Esophagus squamous epithelium (tissue), 5 donors: Measurements from ENCODE around the gene TBX3. TPM values are rescaled to one million over a fixed set of nuclear protein-coding genes. Genes with fewer than 3 reads are reported as not detected.

Experiments
- DNase-seq: peaks from one replicate; lab custom pipeline; 2025; lab: John Stamatoyannopoulos, UW
- H3K27ac ChIP-seq, 4 donors: fragments of 200-600 bp; sonication (generic); one replicate each; pipeline ENCODE4 v1.5.1; 2016 to 2019; ENCODE audit warnings: mild to moderate bottlenecking in 1 of 4
- H3K27me3 ChIP-seq, 4 donors: fragments of 200-600 bp; sonication (generic); 1 replicate in 3 of 4; 2 replicates in 1 of 4; pipeline versions ENCODE4 v1.5.1 to v1.6.0; 2017 to 2021; ENCODE audit warnings: antibody characterized with exemption in 1 of 4
- H3K36me3 ChIP-seq, 3 donors: fragments of 200-600 bp; sonication (generic); one replicate each; pipeline ENCODE4 v1.5.1; 2016 to 2019
- H3K4me1 ChIP-seq, 3 donors: fragments of 200-600 bp; sonication (generic); one replicate each; pipeline ENCODE4 v1.5.1; 2017 to 2019
- H3K4me3 ChIP-seq, 4 donors: fragments of 200-600 bp; sonication (generic); 1 replicate in 3 of 4; 2 replicates in 1 of 4; pipeline ENCODE4 v1.5.1; 2016 to 2019; ENCODE audit warnings: mild to moderate bottlenecking in 2 of 4, moderate library complexity in 1 of 4
- H3K9me3 ChIP-seq, 3 donors: fragments of 200-600 bp; sonication (generic); one replicate each; pipeline ENCODE4 v1.5.1; 2016 to 2019
- CTCF ChIP-seq, 6 experiments: fragments of 450-650 bp in 4 of 6; fragments of 200-600 bp in 2 of 6; sonication (generic) in 2 of 6; IDR thresholded peaks; one replicate each; pipeline ENCODE4 v1.5.1; 2016 to 2019; ENCODE audit warnings: antibody characterized with exemption in 6 of 6, mild to moderate bottlenecking in 4 of 6, moderate library complexity in 4 of 6
- POLR2A ChIP-seq, 4 donors: fragments of 450-650 bp; IDR thresholded peaks; one replicate each; pipeline ENCODE4 v1.6.1; 2017; ENCODE audit warnings: antibody characterized with exemption in 4 of 4, mild to moderate bottlenecking in 4 of 4, moderate library complexity in 3 of 4
- WGBS, 2 donors: methylation state at CpG; one replicate each; pipeline ENCODE4 v1.1.5; 2018; 5-methylcytosine and 5-hydroxymethylcytosine counted together
- intact Hi-C: fragments of 100-400 bp; cut with DNase I; formaldehyde crosslinking; loops from one replicate; pipeline ENCODE4 v1.15.0; 2022
- total RNA-seq, 4 donors: library from RNA; depleted of rRNA; stranded (reverse); fragments of >200 nt; gene quantifications; one replicate each; pipeline ENCODE4 v1.1.0, GENCODE V29; 2016
- donor health status: DM: yes; HTN: yes; CAD: no.

TBX3 gene
- total RNA-seq, 4 donors from 2014 or later, result 2.0 to 2.5 (median 2.4) TPM

GRCh38 chr12:114683709-114684097, 272 bp downstream of the TBX3 start:
- no peak for TF ChIP-seq POLR2A (IDR thresholded peaks at IDR 0.05)
- TF ChIP-seq CTCF (IDR thresholded peaks at IDR 0.05), result no peak

GRCh38 chr12:114682785-114683708, 928 bp downstream of the TBX3 start:
- WGBS, 2 donors, result 1 to 5% methylated on average over 20 to 37 of the region's 56 CpGs
- H3K4me1 ChIP-seq, result peaks cover 4 to 52% (median 11%) of the 10 kb centered on the region in 3 donors
- no peak for TF ChIP-seq CTCF (IDR thresholded peaks at IDR 0.05)
- no peak for TF ChIP-seq POLR2A (IDR thresholded peaks at IDR 0.05)
- no peaks in the 10 kb centered on the region for H3K36me3 ChIP-seq
- peak overlapping the region; percentile 86 to 94 (median 90) for H3K27ac ChIP-seq
- no peaks in the 10 kb centered on the region for H3K9me3 ChIP-seq
- intact Hi-C loops, result no loop called here
- H3K27me3 ChIP-seq, result peaks cover 0 to 78% (median 10%) of the 10 kb centered on the region in 4 donors
- H3K4me3 ChIP-seq, result peak overlapping the region; percentile 44 to 78 (median 62)
- no peak for DNase-seq

More at GRCh38 chr12:114683709-114684097, 272 bp downstream of the TBX3 start:
- 2% methylated on average over 15 to 16 of the region's 19 CpGs for WGBS, 2 donors
- Histone ChIP-seq H3K9me3 (no peaks in the 10 kb centered on the region), H3K27me3 (peaks cover 0 to 85% (median 12%) of the 10 kb centered on the region in 4 donors), H3K36me3 (no peaks in the 10 kb centered on the region), H3K4me3 (peak overlapping the region; percentile 44 to 78 (median 62)), H3K4me1 (peaks cover 4 to 49% (median 11%) of the 10 kb centered on the region in 3 donors), H3K27ac (peak overlapping the region; percentile 86 to 94 (median 90))
- no peak for DNase-seq
- intact Hi-C loops, result no loop called here

GRCh38 chr12:114682106-114682784, 1.7 kb downstream of the TBX3 start:
- H3K4me1 ChIP-seq, result peaks cover 4 to 52% (median 11%) of the 10 kb centered on the region in 3 donors
- peak overlapping the region; percentile 44 to 78 (median 62) for H3K4me3 ChIP-seq
- H3K36me3 ChIP-seq, result peaks cover 0 to 6% (median 0%) of the 10 kb centered on the region in 3 donors
- 29 to 59% methylated on average over 10 of the region's 10 CpGs for WGBS, 2 donors
- peak overlapping the region; percentile 86 to 94 (median 90) for H3K27ac ChIP-seq
- no peak for DNase-seq
- H3K9me3 ChIP-seq, result no peaks in the 10 kb centered on the region
- TF ChIP-seq CTCF (IDR thresholded peaks at IDR 0.05) (no peak), POLR2A (IDR thresholded peaks at IDR 0.05) (no peak)
- intact Hi-C loops, result no loop called here
- H3K27me3 ChIP-seq, result peaks cover 0 to 70% (median 8%) of the 10 kb centered on the region in 4 donors

- Histone ChIP-seq H3K27me3 (peaks cover 0 to 67% (median 3%) of the 10 kb centered on the region in 4 donors), H3K27ac (peak overlapping the region in 3 of 4 donors; percentile 57 to 94 (median 92)), H3K36me3 (peaks cover 0 to 15% (median 0%) of the 10 kb centered on the region in 3 donors), H3K9me3 (no peaks in the 10 kb centered on the region), H3K4me1 (peaks cover 4 to 52% (median 11%) of the 10 kb centered on the region in 3 donors), H3K4me3 (peak overlapping the region in 3 of 4 donors; percentile 55 to 78 (median 70))
- DNase-seq, result no peak
- TF ChIP-seq POLR2A (IDR thresholded peaks at IDR 0.05) (no peak), CTCF (IDR thresholded peaks at IDR 0.05) (no peak)
- intact Hi-C loops, result no loop called here
- WGBS, 2 donors, result 56 to 60% methylated on average over 13 to 16 of the region's 17 CpGs
Observed at GRCh38 chr12:114681116-114681871, 2.7 kb downstream of the TBX3 start.
